Right ventricle myocardium superior (tissue), 1 donor: Measurements from ENCODE around the gene RSAD1. TPM values are rescaled to one million over a fixed set of nuclear protein-coding genes. Genes with fewer than 3 reads are reported as not detected.
A peak's percentile ranks its signal among the peaks of the same experiment; 100 is the strongest.
"Not testable (repeated sequence)": the region's sequence is repeated elsewhere in the genome, so short reads cannot be mapped to it uniquely, and the experiment has no call there.

ENCODE experiments used
- ATAC-seq: fragments of 200-7000 bp; cut with Tn5 transposase; one replicate; pipeline ENCODE4 v1.9.1; 2020; ENCODE audit warnings: mild to moderate bottlenecking; ENCODE audit not compliant: poor library complexity
- DNase-seq: peaks from one replicate; pipeline ENCODE4 v3.0.0-alpha.2; 2020
- intact Hi-C: fragments of 100-400 bp; cut with DNase I; formaldehyde crosslinking; loops from one replicate; pipeline ENCODE4 v1.11.2; 2022
- total RNA-seq: library from RNA; stranded (reverse); fragmentation: NEBNext Ultra II Directional; extraction: Animal tissue kit (Norgen Biotek cat#: 25700); gene quantifications from one replicate; pipeline ENCODE4 v1.2.1, GENCODE V29; 2021
- donor health status: DM: no; HTN: yes; CAD: no; lungs with severe emphysema.

RSAD1 gene
- total RNA-seq, 1 donor from 2014 or later = 49.7 TPM

DNA sequence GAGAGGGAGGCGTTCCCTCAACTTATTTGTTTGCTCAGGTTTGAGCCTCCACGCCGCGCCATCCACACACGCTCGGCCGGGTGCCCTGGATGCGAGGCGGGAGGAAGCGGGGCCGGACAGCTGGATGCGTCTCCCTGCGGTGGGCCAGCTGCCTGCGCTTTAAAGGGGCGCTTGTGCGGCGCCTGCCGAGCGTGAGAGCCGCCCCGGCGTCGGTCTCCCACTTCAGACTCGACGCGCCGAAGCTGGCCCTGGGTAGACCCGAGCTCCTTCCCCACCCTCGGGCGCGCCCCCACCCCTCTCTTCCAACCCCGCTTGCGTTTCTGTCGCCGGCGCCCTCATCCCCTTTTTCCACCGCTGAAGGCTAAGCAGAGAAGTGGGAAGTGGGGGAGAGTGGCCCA is 9.5 kb upstream of the RSAD1 start:
- intact Hi-C loops = no loop called here
- no peak for ATAC-seq
- DNase-seq = no peak

DNA sequence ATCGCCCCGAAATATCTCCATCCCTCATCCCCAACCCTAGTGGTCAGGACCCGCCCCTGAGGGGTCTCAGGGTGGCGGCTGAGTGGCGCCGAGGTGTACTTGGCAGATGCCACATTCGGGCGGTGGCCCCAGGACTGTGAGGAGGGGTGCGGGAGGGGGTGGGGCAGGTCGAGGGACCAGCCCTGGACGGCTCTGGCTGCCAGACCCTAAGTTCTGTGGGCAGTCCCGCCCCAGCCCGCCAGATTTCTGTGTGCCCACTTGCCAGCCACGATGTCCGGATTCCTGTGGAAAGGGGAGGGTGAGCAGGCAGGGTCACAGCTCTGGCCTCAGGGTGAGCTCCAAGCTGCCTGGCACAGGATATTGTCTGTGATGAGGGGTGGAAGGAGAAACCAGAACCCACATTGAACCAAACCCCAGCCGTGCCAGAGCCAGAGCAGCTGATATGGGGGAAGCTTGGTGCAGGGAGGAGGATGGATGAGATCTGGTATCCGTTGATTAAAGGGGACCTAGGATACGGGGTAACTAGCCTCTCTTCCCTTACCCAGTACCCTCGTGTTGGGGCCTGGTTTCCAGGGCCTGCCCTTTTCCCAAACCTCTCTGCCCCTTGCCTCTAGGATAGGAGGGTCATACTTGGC is 8.9 kb upstream of the RSAD1 start:
- no peak for ATAC-seq
- intact Hi-C loops = no loop called here
- DNase-seq = no peak

DNA sequence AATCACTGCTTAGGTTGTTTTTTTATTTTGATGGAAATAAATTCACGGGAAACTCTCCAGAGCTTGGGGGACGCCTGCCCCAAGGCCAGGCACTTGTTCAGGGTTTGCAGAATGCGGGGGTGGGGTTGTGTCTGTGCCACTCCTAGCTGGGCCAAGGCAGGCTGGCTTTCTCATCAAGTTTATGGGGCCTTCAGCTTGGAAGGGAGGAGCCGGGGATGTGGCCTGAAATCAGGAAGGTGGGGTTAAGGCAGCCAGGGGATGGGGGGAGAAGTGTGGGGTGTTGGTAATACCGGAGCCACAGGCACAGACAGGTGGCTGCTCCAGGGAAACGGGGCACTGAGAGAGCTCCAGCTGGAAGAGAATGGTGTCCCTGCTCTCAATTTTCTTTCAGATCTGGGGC is 8.2 kb upstream of the RSAD1 start:
- intact Hi-C loops = no loop called here
- ATAC-seq = no peak
- DNase-seq = no peak

DNA sequence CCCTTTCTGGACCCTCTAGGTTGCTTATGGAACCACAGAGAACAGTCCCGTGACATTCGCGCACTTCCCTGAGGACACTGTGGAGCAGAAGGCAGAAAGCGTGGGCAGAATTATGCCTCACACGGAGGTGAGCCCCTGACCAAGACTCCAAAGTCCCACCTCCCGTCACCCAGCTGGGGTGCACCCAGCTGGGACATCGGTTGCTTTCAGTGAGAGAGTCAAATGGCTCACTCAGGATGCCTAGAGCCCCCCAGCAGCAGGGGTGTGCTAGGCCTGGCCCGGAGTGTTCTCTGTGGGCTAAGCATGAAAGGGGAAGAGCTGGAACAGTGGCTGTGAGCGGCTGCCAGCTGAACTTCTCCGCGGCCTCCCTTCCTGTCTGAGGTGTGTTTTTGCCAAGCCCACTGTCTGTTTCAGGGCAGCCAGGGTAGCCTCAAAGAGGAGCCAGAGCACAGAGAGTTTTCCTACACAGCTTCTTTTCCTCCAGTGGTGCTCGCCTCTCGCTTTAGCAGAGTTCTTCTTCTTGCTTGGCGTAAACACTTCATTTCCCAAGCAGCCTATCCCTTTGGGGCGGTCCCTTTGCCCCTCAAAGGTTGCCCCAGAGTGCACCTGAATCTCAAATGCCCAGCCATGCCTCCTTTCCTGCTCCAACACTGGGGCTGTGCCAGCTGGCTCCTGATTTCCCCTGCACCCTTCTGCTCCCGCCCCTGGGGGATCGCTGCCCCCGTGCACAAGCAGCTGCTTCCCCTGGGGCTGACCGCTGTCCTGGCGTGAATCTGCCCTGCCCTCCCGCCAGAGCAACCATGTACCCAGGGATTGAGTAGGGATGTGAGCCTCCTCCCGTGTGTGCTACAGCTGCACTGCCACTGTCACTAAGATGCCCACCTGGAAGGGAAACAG is 7.4 kb upstream of the RSAD1 start:
- ATAC-seq (no peak), DNase-seq (no peak)
- intact Hi-C loops = no loop called here

DNA sequence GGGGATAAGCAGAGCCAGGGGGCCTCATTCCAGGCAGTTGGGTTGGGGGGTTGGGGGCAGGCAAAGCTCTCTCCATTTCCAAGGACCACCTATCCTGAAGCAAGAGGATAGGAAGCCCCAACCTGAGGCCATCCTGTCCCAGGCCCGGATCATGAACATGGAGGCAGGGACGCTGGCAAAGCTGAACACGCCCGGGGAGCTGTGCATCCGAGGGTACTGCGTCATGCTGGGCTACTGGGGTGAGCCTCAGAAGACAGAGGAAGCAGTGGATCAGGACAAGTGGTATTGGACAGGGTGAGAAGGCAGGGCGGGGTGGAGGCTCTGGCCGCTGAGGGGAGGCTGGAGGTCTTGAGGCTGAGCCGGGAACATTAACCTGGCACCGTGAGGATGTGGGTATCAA is 6.4 kb upstream of the RSAD1 start:
- intact Hi-C loops = no loop called here
- no peak for ATAC-seq

DNA sequence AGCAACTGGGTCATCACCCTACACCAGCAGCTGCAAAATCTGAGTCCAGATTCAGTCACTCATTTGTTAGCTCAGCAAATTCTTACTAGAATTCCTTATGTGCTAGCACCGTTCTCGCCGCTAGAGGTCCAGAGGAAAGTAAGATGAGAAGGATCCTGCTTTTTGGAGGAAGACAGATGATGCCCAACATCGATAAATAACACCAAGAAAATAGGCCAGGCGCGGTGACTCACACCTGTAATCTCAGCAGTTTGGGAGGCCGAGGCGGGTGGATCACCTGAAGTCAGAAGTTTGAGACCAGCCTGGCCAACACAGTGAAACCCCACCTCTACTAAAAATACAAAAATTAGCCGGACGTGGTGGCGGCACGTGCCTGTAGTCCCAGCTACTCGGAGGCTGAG is 5.9 kb upstream of the RSAD1 start:
- DNase-seq, ATAC-seq, intact Hi-C loops: not testable (repeated sequence)

More for the DNA sequence above, 6.4 kb upstream of the RSAD1 start:
- no peak for DNase-seq

DNA sequence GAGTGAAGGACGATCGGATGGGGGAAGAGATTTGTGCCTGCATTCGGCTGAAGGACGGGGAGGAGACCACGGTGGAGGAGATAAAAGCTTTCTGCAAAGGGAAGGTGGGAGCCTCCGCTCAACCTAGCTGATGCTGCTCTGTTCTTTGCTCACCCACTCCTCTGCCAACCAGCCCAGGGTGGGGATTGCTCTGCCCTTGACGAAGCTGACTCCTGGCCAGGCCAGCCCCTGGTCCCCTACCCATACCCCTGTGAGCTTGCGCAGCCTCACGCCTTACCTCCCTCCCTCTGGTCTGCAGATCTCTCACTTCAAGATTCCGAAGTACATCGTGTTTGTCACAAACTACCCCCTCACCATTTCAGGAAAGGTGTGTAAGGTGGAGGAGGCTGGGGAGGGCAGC is 4.8 kb upstream of the RSAD1 start:
- ATAC-seq (no peak), DNase-seq (no peak)
- intact Hi-C loops = no loop called here

DNA sequence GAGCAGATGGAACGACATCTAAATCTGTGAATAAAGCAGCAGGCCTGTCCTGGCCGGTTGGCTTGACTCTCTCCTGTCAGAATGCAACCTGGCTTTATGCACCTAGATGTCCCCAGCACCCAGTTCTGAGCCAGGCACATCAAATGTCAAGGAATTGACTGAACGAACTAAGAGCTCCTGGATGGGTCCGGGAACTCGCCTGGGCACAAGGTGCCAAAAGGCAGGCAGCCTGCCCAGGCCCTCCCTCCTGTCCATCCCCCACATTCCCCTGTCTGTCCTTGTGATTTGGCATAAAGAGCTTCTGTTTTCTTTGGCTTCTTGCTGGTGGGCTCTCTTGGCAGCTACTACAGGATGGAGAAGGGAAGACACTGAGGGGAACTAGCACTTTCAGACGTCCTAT is 4.1 kb upstream of the RSAD1 start:
- ATAC-seq = no peak
- intact Hi-C loops = no loop called here
- no peak for DNase-seq

DNA sequence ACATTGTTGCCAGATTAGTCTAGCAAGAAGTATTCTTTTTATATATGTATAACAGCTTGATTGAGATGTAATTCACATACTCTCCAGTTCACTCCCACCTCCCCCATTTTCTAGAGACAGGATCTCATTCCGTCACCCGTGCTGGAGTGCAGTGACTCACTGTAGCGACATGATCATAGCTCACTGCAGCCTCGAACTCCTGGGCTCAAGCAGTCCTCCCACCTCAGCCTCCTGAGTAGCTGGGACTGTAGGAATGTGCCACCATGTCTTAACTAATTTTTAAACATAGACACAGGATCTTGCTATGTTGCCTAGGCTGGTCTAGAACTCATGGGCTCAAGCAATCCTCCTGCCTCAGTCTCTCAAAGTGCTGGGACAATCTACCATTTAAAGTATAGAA is 3.3 kb upstream of the RSAD1 start:
- intact Hi-C loops = no loop called here
- ATAC-seq (no peak), DNase-seq (no peak)

DNA sequence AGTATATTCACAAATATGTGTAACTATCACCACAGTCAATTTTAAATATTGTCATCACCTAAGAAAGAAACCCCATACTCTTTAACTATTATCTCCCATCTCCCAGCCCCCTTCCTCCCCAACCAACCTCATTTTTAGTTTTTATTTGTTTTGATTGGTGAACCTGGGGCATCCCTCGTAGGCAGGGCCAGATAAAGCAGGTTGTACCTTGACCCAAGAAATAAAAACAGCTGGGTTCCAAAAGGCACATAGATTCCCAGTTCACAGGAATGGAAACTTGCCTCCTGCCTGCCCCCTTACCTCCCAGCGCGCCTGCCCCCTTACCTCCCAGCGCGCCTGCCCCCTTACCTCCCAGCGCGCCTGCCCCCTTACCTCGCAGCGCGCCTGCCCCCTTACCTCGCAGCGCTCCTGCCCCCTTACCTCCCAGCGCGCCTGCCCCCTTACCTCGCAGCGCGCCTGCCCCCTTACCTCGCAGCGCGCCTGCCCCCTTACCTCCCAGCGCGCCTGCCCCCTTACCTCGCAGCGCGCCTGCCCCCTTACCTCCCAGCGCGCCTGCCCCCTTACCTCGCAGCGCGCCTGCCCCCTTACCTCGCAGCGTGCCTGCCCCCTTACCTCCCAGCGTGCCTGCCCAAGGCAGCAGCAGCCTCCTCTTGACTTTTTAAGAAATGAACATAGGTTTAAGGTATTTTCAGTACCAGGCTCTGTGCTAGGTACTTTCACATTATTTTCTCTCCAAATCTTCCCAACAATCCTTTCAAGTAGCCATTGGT is 2.7 kb upstream of the RSAD1 start:
- not testable (repeated sequence) for DNase-seq

DNA sequence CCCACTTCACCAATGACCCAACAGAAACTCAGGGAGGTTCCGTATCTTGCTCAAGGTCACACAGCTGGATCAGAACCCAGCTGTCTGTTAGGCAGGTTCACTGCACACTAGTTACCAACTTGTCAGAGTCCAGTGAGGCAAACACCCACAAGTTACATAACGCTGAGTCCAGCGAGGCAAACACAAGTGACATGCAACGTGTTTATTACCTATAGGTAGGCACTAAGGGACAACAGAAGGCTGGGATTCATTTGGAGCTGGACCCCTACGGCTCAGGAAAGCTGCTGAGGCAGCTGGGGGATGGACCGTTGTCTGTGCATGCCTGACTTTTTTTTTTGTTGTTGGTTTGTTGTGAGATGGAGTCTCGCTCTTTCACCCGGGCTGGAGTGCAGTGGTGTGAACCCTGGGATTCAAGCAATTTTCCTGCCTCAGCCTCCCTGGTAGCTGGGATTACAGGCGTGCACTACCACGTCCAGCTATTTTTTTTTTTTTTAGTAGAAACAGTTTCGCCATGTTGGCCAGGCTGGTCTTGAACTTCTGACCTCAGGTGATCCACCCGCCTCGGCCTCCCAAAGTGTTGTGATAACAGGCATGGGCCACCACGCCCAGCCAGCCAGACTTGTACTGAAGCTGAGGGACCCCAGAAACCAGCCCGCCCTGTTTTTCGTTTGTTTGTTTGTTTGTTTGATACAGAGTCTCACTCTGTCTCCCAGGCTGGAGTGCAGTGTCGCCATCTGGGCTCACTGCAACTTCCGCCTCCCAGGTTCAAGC is 1.9 kb upstream of the RSAD1 start:
- DNase-seq (no peak), ATAC-seq (no peak)
- intact Hi-C loops = no loop called here

More for the DNA sequence above, 2.7 kb upstream of the RSAD1 start:
- intact Hi-C loops, ATAC-seq: not testable (repeated sequence)

DNA sequence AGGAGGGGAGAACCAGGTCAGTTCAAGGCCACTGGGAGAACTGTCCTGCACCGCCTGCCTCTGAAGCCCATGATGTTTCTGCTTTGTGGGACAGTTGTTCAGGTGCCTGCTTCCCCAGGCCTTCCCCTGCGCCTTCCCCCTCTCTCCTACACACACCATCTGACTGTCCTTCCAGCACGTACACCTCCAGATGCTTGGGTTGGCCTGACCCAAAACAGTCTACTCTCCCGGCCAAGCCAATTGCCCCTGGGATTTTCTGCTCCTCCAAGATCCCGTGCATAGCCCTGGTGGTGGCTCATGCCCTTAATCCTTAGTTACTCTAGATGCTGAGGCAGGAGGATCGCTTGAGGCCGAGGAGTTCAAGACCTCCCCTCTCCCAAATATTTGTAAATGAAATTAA is 684 bp upstream of the RSAD1 start:
- no peak for ATAC-seq
- intact Hi-C loops = no loop called here
- DNase-seq = no peak

DNA sequence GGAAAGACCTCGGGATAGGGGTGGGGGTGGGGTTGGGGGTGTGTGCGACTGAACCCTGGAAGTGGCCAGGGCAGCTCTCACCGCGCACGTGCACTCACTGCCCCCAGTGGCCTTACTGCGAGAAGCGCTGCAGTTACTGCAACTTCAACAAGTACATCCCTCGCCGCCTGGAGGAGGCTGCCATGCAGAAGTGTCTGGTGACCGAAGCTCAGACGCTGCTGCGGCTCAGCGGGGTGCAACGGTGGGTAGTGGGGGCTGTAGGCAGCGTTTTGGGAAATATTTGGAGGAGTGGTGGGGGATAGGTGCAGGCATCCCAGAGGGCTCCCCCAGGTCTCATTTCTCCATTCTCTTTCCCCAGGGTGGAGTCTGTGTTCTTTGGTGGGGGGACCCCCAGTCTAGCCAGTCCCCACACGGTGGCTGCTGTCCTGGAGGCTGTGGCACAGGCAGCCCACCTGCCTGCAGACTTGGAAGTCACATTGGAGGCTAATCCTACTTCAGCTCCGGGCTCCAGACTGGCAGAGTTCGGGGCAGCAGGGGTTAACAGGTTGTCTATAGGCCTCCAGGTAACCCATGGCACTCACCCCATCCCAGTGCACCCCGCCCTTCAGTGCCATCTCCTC is 972 bp downstream of the RSAD1 start:
- peak; percentile 85 for DNase-seq
- intact Hi-C loops = loop anchor here (5.0 kb wide), 2 partner anchors 68 to 143 kb away; partner anchors contain the start of gene SPATA20
- ATAC-seq = peak; percentile 63

DNA sequence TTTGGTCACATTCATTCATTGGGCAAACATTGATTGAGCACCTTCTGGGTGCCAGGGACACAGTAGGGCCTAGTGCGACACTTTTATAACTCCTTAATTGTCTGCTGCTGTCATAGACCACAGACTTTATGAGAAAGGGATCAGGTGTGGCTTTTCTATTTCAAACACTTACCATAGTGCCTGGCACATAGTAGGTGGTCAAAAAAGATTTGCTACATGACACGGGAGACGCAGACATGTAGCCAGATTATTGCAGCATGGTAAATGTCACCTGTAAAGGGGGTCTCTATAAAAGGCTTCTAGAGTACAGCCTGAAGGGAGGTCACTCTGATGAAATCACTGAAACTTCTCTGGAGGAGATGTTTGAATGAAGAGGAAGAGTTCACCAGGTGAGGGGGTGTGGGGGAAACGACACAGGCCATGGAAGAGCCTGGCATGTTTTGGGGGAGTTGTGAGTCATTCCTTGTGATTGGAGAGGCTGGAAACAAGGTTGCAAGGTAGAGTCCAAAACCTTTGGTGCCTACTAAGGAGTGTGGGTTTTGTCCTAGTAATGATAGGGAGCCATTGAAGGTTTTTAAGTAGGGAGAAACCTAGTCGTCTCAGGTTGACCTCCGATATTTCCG is 1.6 kb downstream of the RSAD1 start:
- ATAC-seq (no peak), DNase-seq (no peak)
- intact Hi-C loops = loop anchor here (5.0 kb wide), 2 partner anchors 67 to 142 kb away; partner anchors contain the start of gene SPATA20

DNA sequence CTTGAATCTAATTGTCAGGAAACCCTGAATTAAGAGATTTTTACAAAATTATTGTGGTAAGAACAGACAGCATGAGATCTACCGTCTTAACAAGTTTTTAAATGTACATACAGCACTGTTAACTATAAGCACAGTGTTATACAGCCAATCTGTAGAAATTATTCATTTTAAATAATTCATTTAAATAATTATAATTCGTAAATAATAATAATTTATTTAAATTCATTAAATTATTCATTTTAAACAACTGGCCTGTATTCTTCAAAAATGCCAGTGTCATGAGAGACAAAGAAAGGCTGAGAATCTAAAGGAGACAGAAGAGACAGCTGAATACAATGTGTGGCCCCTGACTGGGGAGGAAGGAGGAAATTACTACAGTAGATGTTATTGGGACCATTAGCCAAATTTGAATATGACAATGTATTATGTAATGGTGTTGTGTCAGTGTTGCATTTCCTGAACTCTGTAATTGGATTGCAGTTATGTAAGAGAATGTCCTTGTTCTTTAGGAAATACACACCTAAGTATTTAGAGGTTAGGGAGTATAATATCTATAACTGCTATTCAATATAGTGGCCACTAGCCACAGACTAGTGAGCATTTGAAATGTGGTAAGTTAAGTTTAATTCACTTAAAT is 2.3 kb downstream of the RSAD1 start:
- intact Hi-C loops = loop anchor here (5.0 kb wide), 2 partner anchors 66 to 141 kb away; partner anchors contain the start of gene SPATA20
- no peak for ATAC-seq
- DNase-seq = no peak

DNA sequence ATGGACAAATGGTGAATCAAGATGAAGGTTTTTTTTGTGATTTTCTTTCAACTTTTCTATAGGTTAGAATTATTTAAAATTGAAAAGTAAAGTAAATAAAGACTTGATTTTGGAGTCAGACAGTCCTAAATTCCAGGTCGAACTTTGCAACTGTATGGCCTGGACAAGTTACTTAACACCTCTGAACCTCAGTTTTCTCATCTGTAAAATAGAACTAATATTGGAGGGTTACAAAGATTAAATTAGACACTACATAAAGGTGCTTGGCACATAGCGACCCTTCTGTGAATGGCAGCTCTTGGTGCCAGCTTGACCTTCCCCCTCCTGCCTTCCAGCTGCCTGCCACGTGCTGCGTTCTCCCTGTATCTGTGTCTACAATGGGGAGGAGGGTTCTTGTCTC is 3.0 kb downstream of the RSAD1 start:
- ATAC-seq (no peak), DNase-seq (no peak)
- intact Hi-C loops = loop anchor here (5.0 kb wide), 2 partner anchors 66 to 141 kb away; partner anchors contain the start of gene SPATA20

DNA sequence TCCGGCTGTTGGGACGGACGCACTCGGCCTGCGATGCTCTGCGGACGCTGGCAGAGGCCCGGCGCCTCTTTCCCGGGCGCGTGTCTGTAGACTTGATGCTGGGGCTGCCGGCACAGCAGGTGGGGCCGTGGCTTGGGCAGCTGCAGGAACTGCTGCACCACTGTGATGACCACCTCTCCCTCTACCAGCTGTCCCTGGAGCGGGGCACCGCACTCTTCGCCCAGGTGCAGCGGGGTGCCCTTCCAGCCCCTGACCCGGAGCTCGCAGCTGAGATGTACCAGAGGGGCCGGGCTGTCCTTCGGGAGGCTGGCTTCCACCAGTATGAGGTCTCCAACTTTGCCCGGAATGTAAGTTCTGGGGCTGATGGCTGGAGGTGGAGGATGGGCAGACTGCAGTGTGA is 3.5 kb downstream of the RSAD1 start:
- intact Hi-C loops = loop anchor here (5.0 kb wide), 2 partner anchors 65 to 140 kb away; partner anchors contain the start of gene SPATA20
- ATAC-seq (no peak), DNase-seq (no peak)
